Lower leg skin (tissue), 3 donors: ENCODE measurements around the gene CDKL4.

Source experiments
- POLR2A ChIP-seq, 2 donors: fragments of 450-650 bp; IDR thresholded peaks; one replicate each; pipeline ENCODE4 v1.6.1; 2016 to 2017; ENCODE audit warnings: antibody characterized with exemption in 2 of 2, mild to moderate bottlenecking in 1 of 2, moderate library complexity in 1 of 2
- TF ChIP-seq, protein P1 (sequence below), 3 donors: fragments of 450-650 bp; IDR thresholded peaks; one replicate each; pipeline ENCODE4 v1.5.1; 2016; ENCODE audit warnings: antibody characterized with exemption in 3 of 3, mild to moderate bottlenecking in 3 of 3, moderate library complexity in 2 of 3

DNA sequence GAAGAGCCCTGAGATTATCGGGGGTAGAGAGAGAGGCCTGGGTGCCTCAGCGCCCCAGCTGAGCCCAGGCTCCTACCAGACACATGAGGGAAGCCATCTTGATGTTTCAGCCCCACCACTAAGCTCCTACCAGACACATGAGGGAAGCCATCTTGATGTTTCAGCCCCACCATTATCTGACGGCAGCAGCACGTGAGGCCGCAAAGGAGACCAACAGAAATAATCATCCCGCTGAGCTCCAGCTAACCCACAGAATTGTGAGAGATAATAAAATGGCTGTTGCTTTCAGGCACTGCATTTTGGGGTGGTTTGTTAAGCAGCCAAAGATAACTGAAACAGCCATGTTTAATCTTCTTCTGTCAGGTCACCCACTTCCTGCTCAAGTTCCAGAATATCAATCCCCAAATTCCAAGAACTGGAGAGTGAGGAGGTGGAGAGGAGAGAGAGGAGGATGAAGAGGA, 93.6 kb downstream of the CDKL4 start:
- TF ChIP-seq, protein P1, sequence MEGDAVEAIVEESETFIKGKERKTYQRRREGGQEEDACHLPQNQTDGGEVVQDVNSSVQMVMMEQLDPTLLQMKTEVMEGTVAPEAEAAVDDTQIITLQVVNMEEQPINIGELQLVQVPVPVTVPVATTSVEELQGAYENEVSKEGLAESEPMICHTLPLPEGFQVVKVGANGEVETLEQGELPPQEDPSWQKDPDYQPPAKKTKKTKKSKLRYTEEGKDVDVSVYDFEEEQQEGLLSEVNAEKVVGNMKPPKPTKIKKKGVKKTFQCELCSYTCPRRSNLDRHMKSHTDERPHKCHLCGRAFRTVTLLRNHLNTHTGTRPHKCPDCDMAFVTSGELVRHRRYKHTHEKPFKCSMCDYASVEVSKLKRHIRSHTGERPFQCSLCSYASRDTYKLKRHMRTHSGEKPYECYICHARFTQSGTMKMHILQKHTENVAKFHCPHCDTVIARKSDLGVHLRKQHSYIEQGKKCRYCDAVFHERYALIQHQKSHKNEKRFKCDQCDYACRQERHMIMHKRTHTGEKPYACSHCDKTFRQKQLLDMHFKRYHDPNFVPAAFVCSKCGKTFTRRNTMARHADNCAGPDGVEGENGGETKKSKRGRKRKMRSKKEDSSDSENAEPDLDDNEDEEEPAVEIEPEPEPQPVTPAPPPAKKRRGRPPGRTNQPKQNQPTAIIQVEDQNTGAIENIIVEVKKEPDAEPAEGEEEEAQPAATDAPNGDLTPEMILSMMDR (IDR thresholded peaks at IDR 0.05) = no peak
- no peak for TF ChIP-seq POLR2A (IDR thresholded peaks at IDR 0.05)
